HG03432 (cell line): ENCODE data around the gene LPCAT3.
A peak's percentile ranks its signal among the peaks of the same experiment; 100 is the strongest.
"Not testable (repeated sequence)": the region's sequence is repeated elsewhere in the genome, so short reads cannot be mapped to it uniquely, and the experiment has no call there.

Source experiments
- ATAC-seq: cut with Tn5 transposase; IDR thresholded peaks from one replicate; pipeline ENCODE4 v1.9.1; 2021; ENCODE audit warnings: mild to moderate bottlenecking, moderate library complexity; ENCODE audit not compliant: unreplicated experiment

Gene LPCAT3

DNA sequence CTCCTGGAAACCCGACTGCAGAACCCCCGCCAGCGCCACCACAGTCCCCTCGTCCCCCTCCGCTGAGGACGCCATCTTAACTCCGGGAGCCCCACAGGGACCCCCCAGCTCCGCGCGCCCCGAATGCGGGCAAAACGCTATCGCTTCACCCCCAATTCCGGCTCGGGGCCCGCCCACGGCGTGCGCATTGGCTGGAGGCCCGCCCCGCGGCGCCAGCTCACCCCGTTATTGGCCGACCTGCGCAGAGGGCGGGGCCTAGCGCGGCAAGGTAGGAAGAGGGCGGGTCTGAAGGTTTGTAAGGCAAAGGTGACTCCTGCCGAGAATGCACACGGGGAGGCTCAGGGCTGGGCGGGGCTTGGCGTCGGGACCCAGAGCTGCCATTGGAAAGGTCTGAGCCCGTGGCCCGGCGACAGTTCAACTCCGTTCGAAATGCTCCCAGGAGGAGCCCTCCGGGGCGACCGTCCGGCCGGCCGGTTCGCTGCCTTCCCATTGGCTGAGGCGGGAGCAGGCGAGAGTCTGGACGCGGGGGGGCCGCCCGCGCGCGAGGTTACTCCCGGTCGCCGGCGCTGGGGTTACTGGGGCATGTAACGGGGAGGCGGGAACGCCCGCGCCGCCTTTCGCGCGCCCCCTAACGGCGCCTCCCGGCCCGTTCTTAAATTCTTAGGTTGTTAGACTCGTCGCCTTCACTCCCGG is at the start of gene LPCAT3:
Gene LPCAT3 (minus strand): TSS at position 127 of the 693 bp plus-strand sequence. CDS start 52 bp downstream, at position 75.
- ATAC-seq = peak; percentile 92

- no peak for ATAC-seq
Observed at GRCh38 chr12:7067096-7067495, 48.8 kb upstream of the LPCAT3 start.

DNA sequence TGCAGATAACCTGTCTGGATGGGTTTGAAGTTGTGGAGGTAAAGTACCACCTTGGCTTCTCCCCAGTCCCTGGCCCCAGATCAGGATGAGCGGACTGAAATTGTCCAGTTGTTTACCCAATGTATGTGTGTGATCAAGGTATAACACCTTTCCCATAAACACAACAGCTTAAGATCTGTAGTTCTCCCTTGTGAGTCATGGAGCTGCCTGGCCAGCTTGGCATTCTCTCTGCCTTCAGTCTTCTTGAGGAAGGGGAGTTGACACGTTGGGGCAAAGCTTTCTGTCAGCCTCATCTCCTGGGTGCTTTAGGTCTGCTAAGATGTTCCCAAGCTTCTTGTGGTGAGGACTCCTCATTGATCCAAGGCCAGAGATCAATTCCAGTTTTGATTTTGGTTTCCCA is 48.3 kb upstream of the LPCAT3 start:
- no peak for ATAC-seq

DNA sequence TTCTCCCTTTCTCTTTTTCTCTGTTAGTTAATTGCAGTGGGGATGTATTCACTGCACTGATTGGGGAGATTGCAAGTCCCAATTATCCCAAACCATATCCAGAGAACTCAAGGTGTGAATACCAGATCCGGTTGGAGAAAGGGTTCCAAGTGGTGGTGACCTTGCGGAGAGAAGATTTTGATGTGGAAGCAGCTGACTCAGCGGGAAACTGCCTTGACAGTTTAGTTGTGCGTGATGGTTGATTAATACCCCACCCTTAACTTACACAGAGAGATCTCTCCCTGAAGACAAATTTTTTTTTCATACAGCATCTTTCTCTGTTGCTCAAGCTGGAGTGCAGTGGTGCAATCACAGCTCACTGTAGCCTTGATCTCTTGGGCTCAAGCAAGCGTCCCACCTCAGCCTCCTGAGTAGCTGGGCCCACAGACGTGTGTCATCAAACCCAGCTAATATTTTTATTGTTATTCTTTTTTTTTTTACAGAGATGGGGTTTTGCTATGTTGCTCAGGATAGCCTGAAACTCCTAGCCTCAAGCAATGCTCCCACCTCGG is 46.9 kb upstream of the LPCAT3 start:
- no peak for ATAC-seq

DNA sequence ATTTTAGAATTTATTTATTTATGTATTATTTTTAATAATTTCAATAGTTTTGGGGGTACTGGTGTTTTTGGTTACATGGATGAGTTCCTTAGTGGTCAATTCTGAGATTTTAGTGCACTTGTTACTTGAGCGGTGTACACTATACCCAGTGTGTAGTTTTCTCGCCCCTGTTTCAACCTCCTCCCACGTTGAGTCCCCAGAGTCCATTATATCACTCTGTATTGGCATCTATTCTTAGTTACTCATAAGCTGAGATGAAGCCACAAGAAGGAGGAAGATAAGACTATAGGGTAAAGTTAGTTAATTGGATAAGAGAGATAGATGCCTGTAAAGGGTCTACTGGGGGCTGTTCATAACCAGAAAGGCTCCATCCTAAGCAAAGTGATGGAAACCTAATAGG is 46.2 kb upstream of the LPCAT3 start:
- no peak for ATAC-seq

- ATAC-seq = no peak
Observed at GRCh38 chr12:7061596-7061995, 43.3 kb upstream of the LPCAT3 start.

DNA sequence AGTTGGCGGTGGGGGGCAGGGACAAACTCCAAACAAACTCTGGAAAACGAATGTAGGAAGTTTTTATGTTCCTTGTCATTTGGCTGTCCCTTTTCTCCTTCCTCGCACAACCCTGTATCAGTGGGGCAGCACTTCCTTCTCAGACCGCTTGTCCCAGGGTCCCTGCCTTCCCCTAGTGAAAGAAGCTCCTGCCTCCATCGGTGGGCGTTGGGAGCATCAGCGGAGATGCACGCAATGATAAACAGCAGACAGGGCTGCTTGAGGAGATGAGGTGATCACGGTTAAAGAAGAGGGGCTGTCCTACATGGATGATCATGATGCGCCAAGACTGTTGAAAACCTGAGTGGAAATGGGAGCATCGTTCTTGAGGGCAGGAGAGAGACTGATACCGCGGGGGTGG is 42.9 kb upstream of the LPCAT3 start:
- ATAC-seq = no peak

DNA sequence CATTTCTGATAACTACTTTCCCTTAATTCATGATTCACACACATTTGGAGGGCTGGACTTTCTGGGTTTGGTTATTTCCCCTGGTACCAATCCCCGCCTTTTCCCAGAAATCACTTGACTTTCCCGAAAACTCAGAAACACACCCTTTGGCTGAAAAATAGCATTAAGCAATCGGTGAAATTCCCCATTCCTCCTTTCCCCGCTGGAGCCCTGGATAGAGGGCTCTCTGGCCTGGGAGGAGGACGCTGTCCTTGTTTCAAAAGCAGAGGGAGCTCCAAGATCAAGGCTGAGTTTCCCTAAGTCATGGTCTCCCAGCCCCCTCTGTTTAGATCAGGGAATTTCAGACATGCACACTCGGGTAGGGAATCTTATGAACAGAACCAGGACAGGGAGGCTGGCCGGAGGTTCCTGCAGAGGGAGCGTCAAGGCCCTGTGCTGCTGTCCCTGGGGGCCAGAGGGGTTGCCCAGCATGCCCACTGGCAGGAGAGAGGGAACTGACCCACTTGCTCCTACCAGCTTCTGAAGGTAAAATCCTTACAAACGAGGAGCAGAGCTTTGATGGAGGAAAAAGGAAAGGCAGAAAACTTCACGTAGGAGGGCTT is 42.2 kb upstream of the LPCAT3 start, which contains the start of gene C1S:
Gene C1S (plus strand): TSS at position 366 of the 602 bp plus-strand sequence. CDS start 1,195 bp downstream, outside the sequence.
- ATAC-seq = no peak

DNA sequence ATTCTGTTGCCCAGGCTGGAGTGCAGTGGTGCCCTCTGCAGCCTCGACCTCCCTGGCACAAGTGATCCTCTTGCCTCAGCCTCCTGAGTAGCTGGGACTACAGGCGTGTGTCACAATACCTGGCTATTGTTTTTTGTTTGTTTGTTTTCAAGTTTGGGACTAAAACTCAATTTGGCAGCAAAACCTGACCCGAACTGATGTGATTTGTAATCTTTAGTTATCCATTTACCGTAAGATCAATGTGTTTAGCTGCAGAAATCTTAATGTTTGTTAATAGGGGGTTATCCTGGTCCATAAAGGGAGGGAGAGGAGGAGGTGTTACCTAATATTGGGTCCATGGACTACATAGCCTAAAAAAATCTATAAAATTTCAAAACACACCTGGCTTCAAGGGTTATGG is 41.5 kb upstream of the LPCAT3 start:
- no peak for ATAC-seq

DNA sequence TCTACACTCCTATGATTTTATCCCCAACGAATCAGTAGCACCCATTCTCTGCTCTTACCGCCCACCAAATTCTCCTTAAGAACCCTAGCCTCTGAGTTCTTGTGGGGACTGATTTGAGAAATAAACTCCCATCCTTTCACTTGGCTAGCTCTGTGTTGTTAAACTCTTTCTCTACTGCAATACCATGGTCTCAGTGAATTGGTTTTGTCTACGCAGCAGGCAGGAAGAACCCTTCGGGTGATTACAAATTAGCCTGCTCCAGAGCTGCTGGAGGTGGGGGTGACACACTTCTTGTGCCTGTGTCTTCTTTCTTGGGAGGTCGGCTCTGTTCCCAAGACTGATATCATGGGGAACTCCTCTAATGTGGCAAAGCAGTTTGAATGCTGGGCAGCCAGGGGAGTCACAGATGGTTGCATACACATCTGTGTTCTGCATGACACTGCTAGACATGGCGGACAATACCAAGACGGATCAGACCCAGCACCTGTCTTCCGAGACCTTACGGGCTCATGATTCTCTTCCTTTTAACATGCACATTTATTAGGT is 40.6 kb upstream of the LPCAT3 start:
- ATAC-seq = no peak

- no peak for ATAC-seq
Observed at GRCh38 chr12:7058163-7058845, 40.0 kb upstream of the LPCAT3 start.

GRCh38 chr12:7055736-7056135 is 37.5 kb upstream of the LPCAT3 start:
- ATAC-seq = not testable (repeated sequence)

DNA sequence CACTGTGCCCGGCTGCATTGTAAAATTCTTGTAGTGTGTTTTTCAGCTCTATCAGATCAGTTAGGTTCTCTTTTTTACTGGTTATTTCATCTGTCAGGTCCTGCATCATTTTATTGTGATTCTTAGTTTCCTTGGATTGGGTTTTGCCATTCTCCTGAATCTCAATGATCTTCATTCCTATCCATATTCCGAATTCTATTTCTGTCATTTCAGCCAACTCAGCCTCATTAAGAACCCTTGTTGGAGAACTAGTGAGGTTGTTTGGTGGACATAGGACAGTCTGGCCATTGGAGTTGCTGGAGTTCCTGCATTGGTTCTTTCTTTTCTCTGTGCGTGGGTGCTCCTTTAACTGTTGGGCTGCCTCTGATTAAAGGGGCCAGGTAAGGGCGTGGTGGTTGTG is 36.6 kb upstream of the LPCAT3 start:
- ATAC-seq = no peak

DNA sequence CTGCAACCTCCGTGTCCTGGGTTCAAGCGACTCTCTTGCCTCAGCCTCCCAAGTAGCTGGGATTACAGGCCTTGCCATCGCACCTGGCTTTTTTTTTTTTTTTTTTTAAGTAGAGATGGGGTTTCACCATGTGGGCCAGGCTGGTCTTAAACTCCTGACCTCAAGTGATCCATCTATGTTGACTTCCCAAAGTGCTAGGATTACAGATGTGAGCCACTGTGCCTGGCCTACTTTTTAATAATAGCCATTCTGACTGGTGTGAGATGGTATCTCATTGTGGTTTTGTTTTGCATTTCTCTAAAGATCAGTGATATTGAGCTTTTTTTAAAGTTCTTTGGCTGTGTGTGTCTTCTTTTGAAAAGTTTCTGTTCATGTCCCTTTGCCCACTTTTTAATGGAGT is 31.7 kb upstream of the LPCAT3 start:
- not testable (repeated sequence) for ATAC-seq

DNA sequence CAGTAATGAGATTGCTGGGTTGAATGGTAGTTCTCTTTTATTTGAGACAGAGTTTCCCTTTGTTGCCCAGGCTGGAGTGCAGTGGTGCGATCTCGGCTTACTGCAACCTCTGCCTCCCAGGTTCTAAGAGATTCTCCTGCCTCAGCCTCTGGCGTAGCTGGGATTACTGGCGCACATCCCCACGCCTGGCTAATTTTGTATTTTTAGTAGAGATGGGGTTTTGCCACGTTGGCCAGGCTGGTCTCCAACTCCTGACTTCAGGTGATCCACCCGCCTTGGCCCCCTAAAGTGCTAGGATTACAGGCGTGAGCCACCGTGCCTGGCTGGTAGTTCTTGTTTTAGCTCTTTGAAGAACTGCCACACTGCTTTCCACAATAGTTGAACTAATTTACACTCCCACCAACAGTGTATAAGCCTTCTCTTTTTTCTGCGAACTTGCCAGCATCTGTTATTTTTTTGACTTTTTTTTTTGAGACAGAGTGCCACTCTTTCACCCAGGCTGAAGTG is 31.2 kb upstream of the LPCAT3 start:
- ATAC-seq = not testable (repeated sequence)

DNA sequence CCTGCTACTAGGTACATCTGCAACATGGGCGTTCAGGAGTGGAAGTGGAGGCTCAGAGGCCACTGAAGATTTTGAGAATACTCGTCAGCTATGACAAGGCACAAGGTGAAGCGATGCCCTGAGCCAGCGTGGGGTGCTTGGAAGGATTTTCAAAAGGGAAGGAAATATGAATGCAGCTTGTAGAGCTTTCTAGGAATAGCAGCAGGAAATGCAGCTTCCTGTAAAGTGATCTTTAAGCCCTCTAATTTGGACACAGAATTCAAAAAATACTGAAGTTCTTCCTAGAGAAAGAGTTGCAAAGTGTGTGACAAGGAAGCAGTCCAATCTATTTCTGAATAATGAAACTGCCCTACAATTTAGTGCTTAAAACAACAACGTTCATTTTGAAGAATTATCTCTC is 29.0 kb upstream of the LPCAT3 start:
- ATAC-seq = no peak

GRCh38 chr12:7046383-7047105 is 28.3 kb upstream of the LPCAT3 start:
- no peak for ATAC-seq

GRCh38 chr12:7045913-7046312 is 27.6 kb upstream of the LPCAT3 start:
- no peak for ATAC-seq

DNA sequence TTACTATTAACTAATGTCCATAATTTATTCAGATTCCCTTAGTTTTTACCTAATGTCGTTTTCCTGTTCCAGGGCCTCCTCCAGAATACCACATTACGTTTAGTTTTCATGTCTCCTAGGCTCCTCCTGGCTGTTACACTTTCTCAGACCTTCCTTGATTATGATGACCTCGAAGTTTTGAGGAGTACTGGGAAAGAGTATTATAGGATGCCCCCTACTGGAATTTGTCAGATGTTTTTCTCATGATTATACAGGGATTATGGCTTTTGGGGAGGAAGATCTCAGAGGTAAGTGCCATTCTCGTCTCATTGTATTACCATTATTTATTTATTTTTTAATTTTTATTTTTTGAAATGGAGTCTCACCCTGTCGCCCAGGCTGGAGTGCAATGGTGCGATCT is 24.6 kb upstream of the LPCAT3 start:
- ATAC-seq = no peak

- ATAC-seq = no peak
Observed at GRCh38 chr12:7039403-7039802, 21.1 kb upstream of the LPCAT3 start.

DNA sequence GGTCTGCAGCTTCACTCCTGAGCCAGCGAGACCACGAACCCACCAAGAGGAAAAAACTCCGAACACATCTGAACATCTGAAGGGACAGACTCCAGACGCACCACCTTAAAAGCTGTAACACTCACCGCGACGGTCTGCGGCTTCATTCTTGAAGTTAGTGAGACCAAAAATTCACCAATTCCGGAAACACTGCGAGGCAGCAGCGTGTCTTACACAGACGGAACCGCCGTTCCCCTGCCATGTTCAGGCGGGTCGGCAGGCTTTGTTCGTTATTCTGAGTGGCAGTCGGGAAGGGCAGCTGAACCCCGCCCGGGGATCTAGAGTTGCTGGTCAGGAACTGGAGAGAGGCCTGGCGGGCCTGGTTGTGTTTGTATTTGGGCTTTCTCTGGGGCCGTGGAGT is 20.3 kb upstream of the LPCAT3 start:
- no peak for ATAC-seq
